Measurements from ENCODE around the gene ZBP1. TPM values are rescaled to one million over a fixed set of nuclear protein-coding genes. Genes with fewer than 3 reads are reported as not detected.

ZBP1 gene
- total RNA-seq, 2 experiments from 2014 or later: 10.2 to 11.7 TPM

GRCh38 chr20:57611586-57612311 is 8.5 kb downstream of the ZBP1 start:
- Mint-ChIP-seq H3K9me3 (ENCODE audit: insufficient read depth) (no peaks in the 10 kb centered on the region), H3K36me3 (ENCODE audit: low read depth) (peaks cover 24% of the 10 kb centered on the region), H3K4me3 (no peak overlapping the region), H3K4me1 (ENCODE audit: low read depth) (peaks cover 6% of the 10 kb centered on the region), H3K27ac (no peak overlapping the region), H3K27me3 (ENCODE audit: low read depth) (no peaks in the 10 kb centered on the region)
- ATAC-seq (no peak), DNase-seq (no peak)
- CTCF ChIA-PET: interaction anchor here (1.2 to 1.7 kb wide), 4 partner anchors 11 to 42 kb away, joined by 3 to 5 read pairs (median 4); no protein-coding TSS in a partner anchor
- POLR2A ChIA-PET: no interaction called here

DNA sequence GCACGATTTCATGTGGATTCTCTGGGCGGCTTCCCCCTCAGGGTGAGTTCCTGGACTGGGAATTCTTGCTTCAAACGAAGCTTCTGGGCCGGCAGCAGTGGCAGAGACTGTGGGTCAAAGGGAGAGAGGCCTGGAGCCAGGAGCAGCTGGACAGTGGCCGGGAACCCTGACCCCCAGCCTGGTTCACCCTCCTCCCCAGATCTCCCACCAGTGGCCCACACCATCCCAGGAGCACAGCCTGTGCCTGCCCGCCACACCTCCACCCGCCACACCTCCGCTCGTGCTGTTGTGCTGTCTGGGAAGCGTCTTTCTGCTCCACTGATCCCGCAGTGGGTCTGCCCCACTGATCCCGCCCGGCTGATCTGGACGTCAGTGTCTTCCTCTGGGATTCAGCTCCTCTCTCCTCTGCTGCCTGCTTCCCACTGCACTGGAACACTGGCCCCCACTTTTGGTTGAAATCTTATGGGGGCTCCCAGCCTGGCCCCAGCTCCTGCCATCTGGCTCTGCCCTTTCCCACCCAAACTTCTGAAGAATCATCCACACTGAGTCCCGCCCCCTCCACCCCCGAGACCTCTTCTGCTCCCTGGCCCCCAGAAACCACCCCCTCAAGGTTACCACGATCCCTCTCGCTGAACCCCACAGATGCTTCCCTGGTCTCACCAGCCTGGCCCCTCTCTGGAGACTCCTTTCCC is 9.8 kb downstream of the ZBP1 start:
- peaks cover under 1% of the 10 kb centered on the region for H3K4me1 Mint-ChIP-seq (ENCODE audit: low read depth)
- no peak overlapping the region for H3K27ac Mint-ChIP-seq
- ATAC-seq (no peak), DNase-seq (no peak)
- no peaks in the 10 kb centered on the region for H3K27me3 Mint-ChIP-seq (ENCODE audit: low read depth)
- ChIA-PET POLR2A (interaction anchor here (0.5 to 1.3 kb wide), 2 partner anchors 10 to 77 kb away, joined by 3 to 4 read pairs; partner anchors contain the start of gene ZBP1), CTCF (interaction anchor here (0.9 to 1.7 kb wide), 5 partner anchors 10 to 71 kb away, joined by 3 to 5 read pairs (median 3); no protein-coding TSS in a partner anchor)
- no peaks in the 10 kb centered on the region for H3K9me3 Mint-ChIP-seq (ENCODE audit: insufficient read depth)
- peaks cover 24% of the 10 kb centered on the region for H3K36me3 Mint-ChIP-seq (ENCODE audit: low read depth)
- no peak overlapping the region for H3K4me3 Mint-ChIP-seq

- H3K36me3 Mint-ChIP-seq (ENCODE audit: low read depth): peaks cover 24% of the 10 kb centered on the region
- ATAC-seq (no peak), DNase-seq (no peak)
- ChIA-PET CTCF (interaction anchor here (0.9 to 1.6 kb wide), 2 partner anchors 9 to 72 kb away, joined by 3 to 5 read pairs; no protein-coding TSS in a partner anchor), POLR2A (interaction anchor here (0.5 to 1.3 kb wide), 2 partner anchors 10 to 78 kb away, joined by 3 to 4 read pairs; partner anchors contain the start of gene ZBP1)
- H3K9me3 Mint-ChIP-seq (ENCODE audit: insufficient read depth): no peaks in the 10 kb centered on the region
- H3K4me1 Mint-ChIP-seq (ENCODE audit: low read depth): peaks cover 7% of the 10 kb centered on the region
- H3K27me3 Mint-ChIP-seq (ENCODE audit: low read depth): no peaks in the 10 kb centered on the region
- H3K4me3 Mint-ChIP-seq: no peak overlapping the region
- H3K27ac Mint-ChIP-seq: no peak overlapping the region
Observed at GRCh38 chr20:57609842-57610167, 10.4 kb downstream of the ZBP1 start.

DNA sequence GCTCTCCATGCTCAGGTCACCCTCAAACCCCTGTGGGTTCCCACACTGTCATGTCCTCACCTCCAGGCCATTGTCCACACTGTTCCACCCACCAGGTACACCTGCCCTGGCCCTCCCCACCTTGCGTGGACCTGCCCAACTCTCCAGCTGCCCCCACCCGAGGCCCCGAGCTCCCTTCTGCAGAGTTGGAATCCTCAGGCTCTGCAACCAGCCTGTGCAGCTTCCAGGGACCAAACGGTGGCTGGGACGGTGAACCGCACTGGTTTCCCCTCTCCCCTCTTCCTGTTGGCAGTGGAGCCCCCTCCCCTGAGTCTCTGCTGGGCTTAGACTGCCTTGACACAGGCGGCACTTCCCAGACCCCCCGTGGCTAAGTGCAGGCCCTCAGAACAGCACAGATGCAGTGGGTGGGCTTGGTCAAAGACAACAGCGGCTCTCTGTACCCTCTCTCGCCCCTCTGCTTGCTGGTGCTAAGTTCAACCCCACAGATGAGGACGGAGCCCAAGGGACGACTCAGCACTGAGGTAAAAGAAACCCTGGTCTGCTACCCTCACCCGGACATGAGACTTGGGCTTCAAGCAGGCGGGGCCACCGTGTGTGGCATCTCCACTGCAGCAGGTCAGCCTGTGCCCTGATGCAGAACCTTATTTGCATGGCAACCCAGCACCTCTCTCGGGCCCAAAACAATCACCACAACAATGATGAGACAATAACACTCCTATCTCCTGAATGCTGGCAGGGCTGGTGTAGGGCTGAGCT is 11.0 kb downstream of the ZBP1 start:
- Mint-ChIP-seq H3K27me3 (ENCODE audit: low read depth) (no peaks in the 10 kb centered on the region), H3K27ac (no peak overlapping the region), H3K9me3 (ENCODE audit: insufficient read depth) (no peaks in the 10 kb centered on the region), H3K36me3 (ENCODE audit: low read depth) (peaks cover 21% of the 10 kb centered on the region), H3K4me1 (ENCODE audit: low read depth) (peaks cover 10% of the 10 kb centered on the region), H3K4me3 (no peak overlapping the region)
- POLR2A ChIA-PET: interaction anchor here (1.3 kb wide), 1 partner anchor 11 kb away, joined by 4 read pairs; the partner anchor contains the start of gene ZBP1
- DNase-seq (no peak), ATAC-seq (no peak)
- CTCF ChIA-PET: no interaction called here

GRCh38 chr20:57608516-57608915 is 11.7 kb downstream of the ZBP1 start:
- peaks cover 10% of the 10 kb centered on the region for H3K4me1 Mint-ChIP-seq (ENCODE audit: low read depth)
- no peak for ATAC-seq
- ChIA-PET POLR2A (no interaction called here), CTCF (interaction anchor here (0.6 kb wide), 1 partner anchor 14 kb away, joined by 3 read pairs; no protein-coding TSS in a partner anchor)
- no peaks in the 10 kb centered on the region for H3K9me3 Mint-ChIP-seq (ENCODE audit: insufficient read depth)
- H3K4me3 Mint-ChIP-seq: no peak overlapping the region
- peaks cover 19% of the 10 kb centered on the region for H3K36me3 Mint-ChIP-seq (ENCODE audit: low read depth)
- no peaks in the 10 kb centered on the region for H3K27me3 Mint-ChIP-seq (ENCODE audit: low read depth)
- H3K27ac Mint-ChIP-seq: no peak overlapping the region
- DNase-seq: no peak

- no peaks in the 10 kb centered on the region for H3K27me3 Mint-ChIP-seq (ENCODE audit: low read depth)
- peaks cover 13% of the 10 kb centered on the region for H3K4me1 Mint-ChIP-seq (ENCODE audit: low read depth)
- H3K36me3 Mint-ChIP-seq (ENCODE audit: low read depth): peaks cover 11% of the 10 kb centered on the region
- no peak for ATAC-seq
- CTCF ChIA-PET: interaction anchor here (1.0 to 2.9 kb wide), 5 partner anchors 9 to 574 kb away, joined by 3 to 18 read pairs (median 4); partner anchors contain the start of gene ZBP1
- no peak for DNase-seq
- H3K4me3 Mint-ChIP-seq: no peak overlapping the region
- H3K9me3 Mint-ChIP-seq (ENCODE audit: insufficient read depth): no peaks in the 10 kb centered on the region
- no peak overlapping the region for H3K27ac Mint-ChIP-seq
- POLR2A ChIA-PET: interaction anchor here (1.1 kb wide), 1 partner anchor 10 kb away, joined by 3 read pairs; no protein-coding TSS in a partner anchor
Observed at GRCh38 chr20:57605878-57606277, 14.3 kb downstream of the ZBP1 start.

DNA sequence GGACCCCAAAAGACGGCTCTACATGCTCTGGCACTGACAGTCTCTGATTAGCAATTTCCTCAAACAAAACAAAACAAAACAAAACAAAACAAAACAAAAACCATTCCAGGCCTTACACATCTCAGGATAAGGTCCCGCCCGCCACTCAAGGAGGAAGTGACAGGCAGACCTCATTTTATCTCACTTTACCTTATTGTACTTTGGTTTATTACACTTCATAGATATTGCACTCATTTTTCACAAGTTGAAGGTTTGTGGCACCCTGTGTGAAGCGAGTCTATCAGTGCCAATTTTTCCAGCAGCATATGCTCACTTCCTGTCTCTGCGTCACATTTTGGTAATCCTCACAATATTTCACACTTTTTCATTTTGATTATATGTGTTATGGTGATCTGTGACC is 15.2 kb downstream of the ZBP1 start:
- ATAC-seq (no peak), DNase-seq (no peak)
- Mint-ChIP-seq H3K27ac (no peak overlapping the region), H3K4me1 (ENCODE audit: low read depth) (peaks cover 19% of the 10 kb centered on the region), H3K4me3 (no peak overlapping the region), H3K36me3 (ENCODE audit: low read depth) (peaks cover 6% of the 10 kb centered on the region), H3K27me3 (ENCODE audit: low read depth) (peaks cover 1% of the 10 kb centered on the region), H3K9me3 (ENCODE audit: insufficient read depth) (no peaks in the 10 kb centered on the region)
- POLR2A ChIA-PET: no interaction called here
- CTCF ChIA-PET: no interaction called here

DNA sequence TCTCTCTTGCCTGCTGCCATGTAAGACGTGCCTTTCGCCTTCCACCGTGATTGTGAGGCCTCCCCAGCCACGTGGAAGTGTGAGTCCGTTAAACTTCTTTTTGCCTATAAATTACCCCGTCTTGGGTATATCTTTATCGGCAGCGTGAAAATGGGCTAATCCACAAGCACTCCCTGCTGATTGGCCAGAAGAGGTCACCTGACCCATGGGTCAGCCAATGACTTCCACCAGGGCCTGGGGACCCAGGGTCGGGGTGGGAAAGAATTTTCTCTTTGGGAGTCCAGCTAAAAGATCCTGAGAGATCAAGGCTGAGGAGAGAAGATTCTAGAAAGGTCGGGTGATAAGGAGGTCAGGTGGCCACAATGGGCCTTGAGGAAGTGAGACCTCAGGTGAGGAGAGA is 17.1 kb downstream of the ZBP1 start:
- no peak for ATAC-seq
- ChIA-PET CTCF (interaction anchor here (2.1 kb wide), 1 partner anchor 20 kb away, joined by 6 read pairs; no protein-coding TSS in a partner anchor), POLR2A (interaction anchor here (0.7 kb wide), 1 partner anchor 390 kb away, joined by 3 read pairs; no protein-coding TSS in a partner anchor)
- H3K4me1 Mint-ChIP-seq (ENCODE audit: low read depth): peaks cover 19% of the 10 kb centered on the region
- H3K36me3 Mint-ChIP-seq (ENCODE audit: low read depth): peaks cover 2% of the 10 kb centered on the region
- no peak for DNase-seq
- H3K4me3 Mint-ChIP-seq: no peak overlapping the region
- peaks cover 6% of the 10 kb centered on the region for H3K27me3 Mint-ChIP-seq (ENCODE audit: low read depth)
- no peaks in the 10 kb centered on the region for H3K9me3 Mint-ChIP-seq (ENCODE audit: insufficient read depth)
- H3K27ac Mint-ChIP-seq: no peak overlapping the region

- Mint-ChIP-seq H3K4me1 (ENCODE audit: low read depth) (peaks cover 23% of the 10 kb centered on the region), H3K36me3 (ENCODE audit: low read depth) (no peaks in the 10 kb centered on the region), H3K27ac (no peak overlapping the region), H3K27me3 (ENCODE audit: low read depth) (peaks cover 9% of the 10 kb centered on the region), H3K4me3 (no peak overlapping the region), H3K9me3 (ENCODE audit: insufficient read depth) (no peaks in the 10 kb centered on the region)
- ChIA-PET CTCF (interaction anchor here (1.4 to 2.1 kb wide), 3 partner anchors 17 to 52 kb away, joined by 4 to 17 read pairs (median 6); partner anchors contain the start of gene ZBP1), POLR2A (interaction anchor here (1.1 kb wide), 1 partner anchor 16 kb away, joined by 4 read pairs; no protein-coding TSS in a partner anchor)
- DNase-seq (no peak), ATAC-seq (no peak)
Observed at GRCh38 chr20:57601737-57602136, 18.5 kb downstream of the ZBP1 start.

DNA sequence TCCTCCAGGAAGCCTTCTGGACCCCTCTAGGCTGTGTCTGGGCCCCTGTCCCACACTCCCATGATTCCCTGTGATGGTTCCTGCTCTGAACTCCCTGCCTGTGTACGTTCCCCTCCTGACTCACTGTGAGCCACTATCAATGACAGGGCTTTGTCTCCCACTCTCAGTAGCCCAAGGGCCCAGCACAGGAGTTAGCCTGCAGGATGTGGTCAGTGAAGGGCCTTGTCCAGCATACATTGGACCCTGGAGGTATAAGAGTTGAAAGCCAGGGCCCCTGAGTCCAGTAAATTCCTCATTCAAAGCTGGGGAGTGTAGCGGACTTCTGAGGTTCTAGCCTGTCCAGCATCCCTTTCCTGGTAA is 19.0 kb downstream of the ZBP1 start:
- Mint-ChIP-seq H3K4me1 (ENCODE audit: low read depth) (peaks cover 23% of the 10 kb centered on the region), H3K9me3 (ENCODE audit: insufficient read depth) (no peaks in the 10 kb centered on the region), H3K4me3 (no peak overlapping the region), H3K27me3 (ENCODE audit: low read depth) (peaks cover 9% of the 10 kb centered on the region), H3K27ac (no peak overlapping the region), H3K36me3 (ENCODE audit: low read depth) (no peaks in the 10 kb centered on the region)
- ATAC-seq: no peak
- ChIA-PET CTCF (interaction anchor here (1.1 to 2.1 kb wide), 4 partner anchors 9 to 53 kb away, joined by 4 to 17 read pairs (median 6); partner anchors contain the start of gene ZBP1), POLR2A (interaction anchor here (1.1 kb wide), 1 partner anchor 17 kb away, joined by 4 read pairs; no protein-coding TSS in a partner anchor)
- DNase-seq: no peak
